HL-60/S4 treated with phorbol 12-myristate 13-acetate at 8.2 ng/mL for 4 days and 3 days (cell line): ENCODE results near the gene SLC4A1AP.
"Not testable (repeated sequence)": the region's sequence is repeated elsewhere in the genome, so short reads cannot be mapped to it uniquely, and the experiment has no call there.

Source experiments
- in situ Hi-C: fragments of 300-500 bp; cut with MboI; formaldehyde crosslinking; loops from 2 replicates; pipeline ENCODE4 v1.15.0; 2022; ENCODE audit warnings: low sequenced_read_pairs

Gene SLC4A1AP, protein sequence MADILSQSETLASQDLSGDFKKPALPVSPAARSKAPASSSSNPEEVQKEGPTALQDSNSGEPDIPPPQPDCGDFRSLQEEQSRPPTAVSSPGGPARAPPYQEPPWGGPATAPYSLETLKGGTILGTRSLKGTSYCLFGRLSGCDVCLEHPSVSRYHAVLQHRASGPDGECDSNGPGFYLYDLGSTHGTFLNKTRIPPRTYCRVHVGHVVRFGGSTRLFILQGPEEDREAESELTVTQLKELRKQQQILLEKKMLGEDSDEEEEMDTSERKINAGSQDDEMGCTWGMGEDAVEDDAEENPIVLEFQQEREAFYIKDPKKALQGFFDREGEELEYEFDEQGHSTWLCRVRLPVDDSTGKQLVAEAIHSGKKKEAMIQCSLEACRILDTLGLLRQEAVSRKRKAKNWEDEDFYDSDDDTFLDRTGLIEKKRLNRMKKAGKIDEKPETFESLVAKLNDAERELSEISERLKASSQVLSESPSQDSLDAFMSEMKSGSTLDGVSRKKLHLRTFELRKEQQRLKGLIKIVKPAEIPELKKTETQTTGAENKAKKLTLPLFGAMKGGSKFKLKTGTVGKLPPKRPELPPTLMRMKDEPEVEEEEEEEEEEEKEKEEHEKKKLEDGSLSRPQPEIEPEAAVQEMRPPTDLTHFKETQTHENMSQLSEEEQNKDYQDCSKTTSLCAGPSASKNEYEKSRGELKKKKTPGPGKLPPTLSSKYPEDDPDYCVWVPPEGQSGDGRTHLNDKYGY

DNA sequence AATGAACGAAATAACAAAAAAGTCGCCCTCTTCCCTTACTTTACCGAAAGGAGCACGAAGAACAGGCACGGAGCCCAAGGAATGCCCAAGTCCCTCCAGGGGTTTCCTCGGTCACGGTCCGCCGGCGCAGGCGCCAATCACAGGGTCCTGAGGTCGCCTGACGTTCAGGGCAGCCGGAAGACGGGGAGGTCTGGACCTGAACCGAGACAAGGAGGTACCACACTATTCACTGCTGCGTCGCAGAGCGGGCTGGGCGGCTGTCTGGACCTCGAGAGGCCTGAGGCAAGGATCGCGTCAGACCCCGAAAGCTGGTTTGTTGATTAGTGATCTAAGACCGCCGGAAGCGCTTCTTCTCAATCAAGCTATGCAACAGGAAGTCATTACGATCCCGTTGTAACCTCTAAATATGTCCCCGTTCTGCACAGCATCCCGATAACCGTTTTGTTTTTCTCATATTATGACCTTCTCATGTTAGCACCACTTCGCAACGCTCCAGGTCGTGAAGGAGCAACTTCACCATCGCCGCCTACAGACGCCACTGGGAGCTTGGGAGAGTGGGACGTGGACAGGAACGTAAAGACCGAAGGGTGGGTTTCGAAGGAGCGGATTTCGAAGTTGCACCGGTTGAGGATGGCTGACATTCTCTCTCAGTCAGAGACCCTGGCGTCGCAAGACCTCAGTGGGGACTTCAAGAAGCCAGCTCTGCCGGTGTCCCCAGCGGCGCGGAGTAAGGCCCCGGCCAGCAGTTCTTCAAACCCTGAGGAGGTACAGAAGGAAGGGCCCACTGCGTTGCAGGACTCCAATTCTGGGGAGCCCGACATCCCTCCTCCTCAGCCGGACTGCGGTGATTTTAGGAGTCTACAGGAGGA, at the start of gene SLC4A1AP, which contains the start of gene SUPT7L:
Gene SLC4A1AP (plus strand): TSS at position 605 of the 869 bp plus-strand sequence. CDS start 26 bp downstream, at position 631.
Gene SUPT7L (minus strand): TSS at position 330 of the 869 bp plus-strand sequence. CDS start 1,422 bp downstream, outside the sequence.
- in situ Hi-C loops, result no loop called here

GRCh38 chr2:27613985-27614384, 49.7 kb upstream of the SLC4A1AP start:
- in situ Hi-C loops, result no loop called here

GRCh38 chr2:27615316-27615715, 48.4 kb upstream of the SLC4A1AP start:
- in situ Hi-C loops, result no loop called here

DNA sequence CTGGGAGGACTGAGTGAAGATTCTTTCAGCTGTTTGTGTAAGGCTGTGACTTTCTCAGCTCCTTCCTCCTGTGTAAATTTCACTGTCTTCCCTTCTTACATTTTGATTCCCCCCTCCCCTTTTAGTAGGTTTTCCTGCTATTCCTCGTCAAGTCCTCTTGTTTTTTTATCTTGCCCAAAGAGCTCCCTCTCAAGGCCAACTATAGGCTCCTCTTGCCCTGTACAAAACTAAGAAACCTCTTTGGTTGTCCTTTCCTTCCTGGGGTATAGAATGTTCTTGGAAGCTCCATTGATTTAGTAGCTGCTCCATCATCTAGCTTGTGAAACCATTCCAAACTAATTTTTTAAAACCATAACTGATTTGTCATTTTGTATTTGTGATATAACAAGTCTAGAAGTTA, 42.2 kb upstream of the SLC4A1AP start:
- in situ Hi-C loops, result no loop called here

GRCh38 chr2:27622921-27623384, 40.7 kb upstream of the SLC4A1AP start:
- in situ Hi-C loops, result no loop called here

DNA sequence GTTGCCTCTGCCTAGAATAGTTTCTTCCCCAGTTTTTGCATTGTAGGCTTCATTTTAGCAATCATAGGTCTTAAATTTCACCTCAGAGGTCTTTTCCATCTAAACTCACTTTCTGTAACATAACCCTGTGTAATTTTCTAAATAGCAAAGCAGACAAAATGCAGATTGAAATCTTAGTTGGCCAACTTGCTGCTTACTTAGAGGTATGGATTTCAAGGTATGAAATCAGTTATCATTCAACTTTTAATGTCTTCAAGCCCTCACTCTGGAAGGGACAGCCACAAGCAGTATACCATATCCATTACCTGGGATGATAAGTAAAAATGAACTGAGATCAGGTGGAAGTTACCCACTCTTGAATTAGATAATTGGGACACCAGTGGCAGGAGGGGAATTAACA, 38.7 kb upstream of the SLC4A1AP start:
- in situ Hi-C loops, result no loop called here

- in situ Hi-C loops, result not testable (repeated sequence)
These were observed 37.4 kb upstream of the SLC4A1AP start for GRCh38 chr2:27626323-27626722.

GRCh38 chr2:27626921-27627320, 36.8 kb upstream of the SLC4A1AP start:
- in situ Hi-C loops, result not testable (repeated sequence)

DNA sequence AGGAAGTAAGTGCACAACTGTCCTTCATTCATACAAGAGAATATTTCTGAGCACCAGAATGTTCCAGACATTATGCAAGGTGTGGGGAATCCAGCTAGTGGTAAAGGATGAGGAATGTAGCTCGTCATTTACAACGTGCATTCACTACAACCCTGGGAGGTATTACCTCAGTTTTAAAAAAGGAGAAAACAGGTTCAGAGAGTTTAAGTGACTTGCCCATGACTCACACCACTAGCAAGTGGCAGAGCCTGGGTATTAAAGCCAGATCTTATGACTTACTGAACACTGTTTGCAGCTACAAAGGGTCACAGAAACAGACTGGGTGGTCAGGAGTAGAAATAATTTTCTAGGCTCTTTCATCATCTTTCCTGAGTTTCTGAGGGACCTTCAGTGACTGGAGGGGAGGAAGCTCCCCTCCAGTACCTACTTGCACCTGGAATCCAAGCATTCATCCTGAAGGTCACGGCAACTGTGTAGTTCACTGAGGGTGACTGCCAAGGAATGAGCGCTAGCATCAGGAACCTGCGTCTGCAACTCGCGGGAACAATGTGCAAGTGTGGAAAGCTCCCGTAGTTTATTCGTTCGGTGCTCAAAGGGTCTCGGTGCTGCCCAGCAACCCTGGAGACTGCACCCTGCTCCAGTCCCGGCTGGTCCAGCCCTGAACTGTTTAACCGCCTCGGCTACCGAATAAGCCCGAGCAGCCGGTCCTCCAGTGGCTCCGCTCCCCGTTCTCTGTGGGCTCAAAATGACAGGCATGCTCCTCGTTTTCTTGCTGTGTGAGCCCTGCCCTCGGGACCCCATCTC, 35.5 kb upstream of the SLC4A1AP start:
- in situ Hi-C loops, result no loop called here

GRCh38 chr2:27628767-27629709, 34.7 kb upstream of the SLC4A1AP start, which contains the start of the genes CCDC121 and GPN1:
TSS of gene CCDC121 (minus strand) at chr2:27629012. CDS start at chr2:27627799, 1,213 bp downstream.
TSS of gene GPN1 (plus strand) at chr2:27629050. CDS start at chr2:27629059, 9 bp downstream.
- in situ Hi-C loops, result no loop called here

- in situ Hi-C loops, result not testable (repeated sequence)
These were observed 33.4 kb upstream of the SLC4A1AP start for GRCh38 chr2:27630257-27630656.

DNA sequence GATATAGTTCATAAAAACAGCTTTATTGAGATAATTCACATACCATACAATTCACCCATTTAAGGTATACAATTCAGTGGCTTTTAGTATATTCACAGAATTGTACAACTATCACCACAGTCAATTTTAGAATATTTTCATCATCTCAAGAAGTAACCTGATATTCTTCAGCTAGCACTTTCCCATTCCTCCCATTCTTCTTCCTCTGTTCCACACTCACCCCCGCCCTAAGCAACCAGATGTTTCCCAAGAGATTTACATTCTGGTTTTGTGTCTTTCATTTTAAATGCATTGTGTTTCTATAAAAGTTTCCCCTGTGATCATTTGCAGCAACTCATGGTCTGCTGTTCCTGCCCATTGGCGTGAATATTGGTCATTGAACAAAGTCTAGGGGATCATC, 29.4 kb upstream of the SLC4A1AP start:
- in situ Hi-C loops, result no loop called here

DNA sequence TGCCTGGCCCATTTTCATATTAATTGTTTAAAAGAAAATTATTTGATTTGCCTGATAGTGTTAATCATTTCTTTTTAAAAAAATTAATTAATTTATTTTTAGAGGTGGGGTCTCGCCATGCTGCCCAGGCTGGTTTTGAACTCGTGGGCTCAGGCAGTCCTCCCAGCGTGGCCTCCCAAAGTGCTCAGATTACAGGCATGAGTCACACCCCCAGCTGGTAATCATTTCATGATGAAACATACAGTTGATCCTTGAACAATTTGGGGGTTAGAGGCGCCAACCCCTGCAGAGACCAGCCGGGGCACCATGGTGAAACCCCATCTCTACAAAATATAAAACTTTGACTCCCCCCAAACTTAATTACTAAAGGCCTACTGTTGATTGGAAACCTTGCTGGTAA, 26.9 kb upstream of the SLC4A1AP start:
- in situ Hi-C loops, result no loop called here

DNA sequence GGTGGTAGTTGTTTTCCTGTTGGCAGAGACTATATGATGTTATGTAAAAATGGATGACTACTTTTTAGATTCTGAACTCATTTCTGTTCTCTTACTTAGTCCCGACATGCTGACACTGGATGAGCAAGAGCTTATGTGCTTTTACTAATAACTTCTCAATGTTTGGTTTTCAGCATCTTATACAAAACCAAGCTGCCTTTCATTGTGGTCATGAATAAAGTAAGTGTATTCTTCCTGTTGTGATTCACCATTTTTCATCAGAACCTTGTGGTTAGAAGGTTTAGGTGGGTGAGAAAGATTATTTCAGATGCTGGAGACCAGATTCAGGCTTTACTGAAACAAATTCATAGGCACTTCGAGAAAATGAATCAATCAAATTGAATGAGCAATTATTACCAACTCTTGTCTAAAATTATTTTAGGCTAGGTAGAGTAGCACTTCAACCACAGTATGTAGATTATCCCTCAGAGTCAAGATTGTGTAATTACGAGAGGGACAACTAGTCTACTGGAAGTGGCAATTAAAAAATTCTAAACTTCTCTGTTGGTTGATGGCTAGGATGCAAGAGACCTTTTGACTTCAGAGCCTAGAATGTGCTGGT, 25.6 kb upstream of the SLC4A1AP start:
- in situ Hi-C loops, result no loop called here

- in situ Hi-C loops, result no loop called here
These were observed 25.0 kb upstream of the SLC4A1AP start for GRCh38 chr2:27638709-27639108.

- in situ Hi-C loops, result no loop called here
These were observed 22.9 kb upstream of the SLC4A1AP start for GRCh38 chr2:27640722-27641245.

GRCh38 chr2:27645197-27645596, 18.5 kb upstream of the SLC4A1AP start:
- in situ Hi-C loops, result no loop called here

DNA sequence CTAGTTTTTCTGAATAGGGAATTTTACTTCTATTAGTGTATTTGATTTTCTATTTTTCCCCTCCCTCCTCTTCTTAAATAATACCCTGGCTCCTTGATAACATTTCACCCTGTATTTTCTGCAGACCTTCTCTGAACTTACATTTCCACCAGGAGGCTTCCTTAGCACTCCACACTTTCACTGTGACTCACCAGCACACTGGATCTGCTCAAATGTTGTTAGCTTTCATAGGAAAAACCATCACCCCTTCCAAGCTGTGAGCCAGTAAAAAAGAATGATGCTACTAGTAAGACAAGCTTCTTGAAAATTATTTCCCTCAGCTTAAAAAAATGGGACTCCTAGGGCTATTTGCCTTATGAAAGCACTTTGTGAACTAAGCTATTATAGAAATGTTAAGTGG, 16.4 kb upstream of the SLC4A1AP start:
- in situ Hi-C loops, result no loop called here
